ENCODE results near the gene LRRC18.

DNA sequence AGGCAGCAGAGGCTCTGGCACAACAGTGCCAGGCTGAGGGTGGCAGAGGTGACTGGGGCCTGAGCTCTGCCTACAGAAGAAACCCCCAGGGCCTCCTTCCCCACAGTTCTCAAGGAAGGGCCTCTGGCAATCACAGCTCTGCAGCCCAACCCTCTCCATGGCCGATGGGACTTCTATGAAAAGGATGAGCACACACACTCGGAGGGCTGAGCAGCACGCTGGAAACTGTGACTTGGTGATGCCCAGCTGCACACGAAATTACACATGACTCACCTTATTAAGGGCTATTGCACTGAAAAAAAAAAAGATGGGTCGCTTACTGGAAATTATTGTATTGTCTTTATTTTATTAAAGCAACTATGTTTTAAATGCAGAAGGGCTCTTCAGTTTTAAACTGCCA lies 42.9 kb upstream of the LRRC18 start:
- TF ChIP-seq, protein P1, sequence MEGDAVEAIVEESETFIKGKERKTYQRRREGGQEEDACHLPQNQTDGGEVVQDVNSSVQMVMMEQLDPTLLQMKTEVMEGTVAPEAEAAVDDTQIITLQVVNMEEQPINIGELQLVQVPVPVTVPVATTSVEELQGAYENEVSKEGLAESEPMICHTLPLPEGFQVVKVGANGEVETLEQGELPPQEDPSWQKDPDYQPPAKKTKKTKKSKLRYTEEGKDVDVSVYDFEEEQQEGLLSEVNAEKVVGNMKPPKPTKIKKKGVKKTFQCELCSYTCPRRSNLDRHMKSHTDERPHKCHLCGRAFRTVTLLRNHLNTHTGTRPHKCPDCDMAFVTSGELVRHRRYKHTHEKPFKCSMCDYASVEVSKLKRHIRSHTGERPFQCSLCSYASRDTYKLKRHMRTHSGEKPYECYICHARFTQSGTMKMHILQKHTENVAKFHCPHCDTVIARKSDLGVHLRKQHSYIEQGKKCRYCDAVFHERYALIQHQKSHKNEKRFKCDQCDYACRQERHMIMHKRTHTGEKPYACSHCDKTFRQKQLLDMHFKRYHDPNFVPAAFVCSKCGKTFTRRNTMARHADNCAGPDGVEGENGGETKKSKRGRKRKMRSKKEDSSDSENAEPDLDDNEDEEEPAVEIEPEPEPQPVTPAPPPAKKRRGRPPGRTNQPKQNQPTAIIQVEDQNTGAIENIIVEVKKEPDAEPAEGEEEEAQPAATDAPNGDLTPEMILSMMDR (IDR thresholded peaks at IDR 0.05 in 2 of 3, conservative IDR thresholded peaks at IDR 0.05 in 1 of 3; ENCODE audit: borderline replicate concordance in 1 of 3, insufficient read depth in 1 of 3, low read depth in 2 of 3, low read length in 2 of 3) = no peak
- TF ChIP-seq EGR1 (IDR thresholded peaks at IDR 0.05; ENCODE audit: low read depth) (no peak), POLR2AphosphoS5 (IDR thresholded peaks at IDR 0.05; ENCODE audit: low read depth, low read length) (no peak), RAD21 (IDR thresholded peaks at IDR 0.05; ENCODE audit: low read depth) (no peak), SIN3A (IDR thresholded peaks at IDR 0.05; ENCODE audit: low read depth) (no peak), EZH2 (IDR thresholded peaks at IDR 0.05) (no peak)
- TF ChIP-seq, protein P2, sequence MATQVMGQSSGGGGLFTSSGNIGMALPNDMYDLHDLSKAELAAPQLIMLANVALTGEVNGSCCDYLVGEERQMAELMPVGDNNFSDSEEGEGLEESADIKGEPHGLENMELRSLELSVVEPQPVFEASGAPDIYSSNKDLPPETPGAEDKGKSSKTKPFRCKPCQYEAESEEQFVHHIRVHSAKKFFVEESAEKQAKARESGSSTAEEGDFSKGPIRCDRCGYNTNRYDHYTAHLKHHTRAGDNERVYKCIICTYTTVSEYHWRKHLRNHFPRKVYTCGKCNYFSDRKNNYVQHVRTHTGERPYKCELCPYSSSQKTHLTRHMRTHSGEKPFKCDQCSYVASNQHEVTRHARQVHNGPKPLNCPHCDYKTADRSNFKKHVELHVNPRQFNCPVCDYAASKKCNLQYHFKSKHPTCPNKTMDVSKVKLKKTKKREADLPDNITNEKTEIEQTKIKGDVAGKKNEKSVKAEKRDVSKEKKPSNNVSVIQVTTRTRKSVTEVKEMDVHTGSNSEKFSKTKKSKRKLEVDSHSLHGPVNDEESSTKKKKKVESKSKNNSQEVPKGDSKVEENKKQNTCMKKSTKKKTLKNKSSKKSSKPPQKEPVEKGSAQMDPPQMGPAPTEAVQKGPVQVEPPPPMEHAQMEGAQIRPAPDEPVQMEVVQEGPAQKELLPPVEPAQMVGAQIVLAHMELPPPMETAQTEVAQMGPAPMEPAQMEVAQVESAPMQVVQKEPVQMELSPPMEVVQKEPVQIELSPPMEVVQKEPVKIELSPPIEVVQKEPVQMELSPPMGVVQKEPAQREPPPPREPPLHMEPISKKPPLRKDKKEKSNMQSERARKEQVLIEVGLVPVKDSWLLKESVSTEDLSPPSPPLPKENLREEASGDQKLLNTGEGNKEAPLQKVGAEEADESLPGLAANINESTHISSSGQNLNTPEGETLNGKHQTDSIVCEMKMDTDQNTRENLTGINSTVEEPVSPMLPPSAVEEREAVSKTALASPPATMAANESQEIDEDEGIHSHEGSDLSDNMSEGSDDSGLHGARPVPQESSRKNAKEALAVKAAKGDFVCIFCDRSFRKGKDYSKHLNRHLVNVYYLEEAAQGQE (IDR thresholded peaks at IDR 0.05; ENCODE audit: low read depth) = no peak
- TF ChIP-seq, protein P3, sequence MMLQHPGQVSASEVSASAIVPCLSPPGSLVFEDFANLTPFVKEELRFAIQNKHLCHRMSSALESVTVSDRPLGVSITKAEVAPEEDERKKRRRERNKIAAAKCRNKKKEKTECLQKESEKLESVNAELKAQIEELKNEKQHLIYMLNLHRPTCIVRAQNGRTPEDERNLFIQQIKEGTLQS (IDR thresholded peaks at IDR 0.05) = no peak
- TF ChIP-seq, protein P4, sequence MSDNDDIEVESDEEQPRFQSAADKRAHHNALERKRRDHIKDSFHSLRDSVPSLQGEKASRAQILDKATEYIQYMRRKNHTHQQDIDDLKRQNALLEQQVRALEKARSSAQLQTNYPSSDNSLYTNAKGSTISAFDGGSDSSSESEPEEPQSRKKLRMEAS (IDR thresholded peaks at IDR 0.05) = no peak

Measured in HCT116 (cell line).